Spleen (tissue), 7 donors: ENCODE data around the gene PDXK.

ENCODE experiments used
- POLR2A ChIP-seq, 3 donors: fragments of 450-650 bp; IDR thresholded peaks; one replicate each; pipeline ENCODE4 v1.5.1; 2017; ENCODE audit warnings: antibody characterized with exemption in 3 of 3, mild to moderate bottlenecking in 1 of 3
- POLR2AphosphoS5 ChIP-seq, 3 donors: sonication (generic); formaldehyde crosslinking; IDR thresholded peaks; one replicate each; pipeline ENCODE4 v1.5.1; 2017; ENCODE audit warnings: antibody characterized with exemption in 3 of 3
- TF ChIP-seq, protein P1 (sequence below), 11 experiments: fragments of 200-600 bp in 7 of 11; fragments of 450-650 bp in 4 of 11; sonication (generic) in 4 of 11; IDR thresholded peaks in 8 of 11; conservative IDR thresholded peaks in 3 of 11; 1 replicate in 7 of 11; 2 replicates in 4 of 11; pipeline versions ENCODE4 v1.4.0 to v1.8.0; 2016 to 2021; ENCODE audit warnings: antibody characterized with exemption in 11 of 11, inconsistent platforms in 4 of 11, mild to moderate bottlenecking in 1 of 11
- donor health status: DM: no; HTN: no; CAD: no; lungs with moderate emphysema.
- donor health status: DM: no; HTN: no; CAD: no.
- donor health status: DM: no; HTN: no; CAD: no.

DNA sequence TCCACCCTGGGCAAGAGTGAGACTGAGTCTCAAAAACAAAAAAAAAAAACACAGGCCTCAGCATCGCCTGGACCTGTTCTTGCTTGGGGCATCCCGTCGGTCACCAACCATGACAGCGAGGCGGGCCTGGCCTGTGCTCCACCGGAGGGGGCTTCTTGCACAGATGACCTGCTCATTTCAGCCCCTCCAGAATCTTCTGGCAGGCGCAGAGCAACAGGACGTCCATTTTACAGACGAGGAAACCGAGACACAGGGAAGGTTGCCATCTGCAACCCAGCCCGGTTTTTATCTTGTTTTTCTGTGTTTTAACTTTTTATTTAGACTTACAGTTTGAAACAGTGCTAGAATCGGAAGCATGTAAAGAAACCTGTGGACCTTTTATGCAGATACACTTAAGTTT lies 56.3 kb downstream of the PDXK start:
- TF ChIP-seq POLR2A (IDR thresholded peaks at IDR 0.05), result no peak
- TF ChIP-seq, protein P1, sequence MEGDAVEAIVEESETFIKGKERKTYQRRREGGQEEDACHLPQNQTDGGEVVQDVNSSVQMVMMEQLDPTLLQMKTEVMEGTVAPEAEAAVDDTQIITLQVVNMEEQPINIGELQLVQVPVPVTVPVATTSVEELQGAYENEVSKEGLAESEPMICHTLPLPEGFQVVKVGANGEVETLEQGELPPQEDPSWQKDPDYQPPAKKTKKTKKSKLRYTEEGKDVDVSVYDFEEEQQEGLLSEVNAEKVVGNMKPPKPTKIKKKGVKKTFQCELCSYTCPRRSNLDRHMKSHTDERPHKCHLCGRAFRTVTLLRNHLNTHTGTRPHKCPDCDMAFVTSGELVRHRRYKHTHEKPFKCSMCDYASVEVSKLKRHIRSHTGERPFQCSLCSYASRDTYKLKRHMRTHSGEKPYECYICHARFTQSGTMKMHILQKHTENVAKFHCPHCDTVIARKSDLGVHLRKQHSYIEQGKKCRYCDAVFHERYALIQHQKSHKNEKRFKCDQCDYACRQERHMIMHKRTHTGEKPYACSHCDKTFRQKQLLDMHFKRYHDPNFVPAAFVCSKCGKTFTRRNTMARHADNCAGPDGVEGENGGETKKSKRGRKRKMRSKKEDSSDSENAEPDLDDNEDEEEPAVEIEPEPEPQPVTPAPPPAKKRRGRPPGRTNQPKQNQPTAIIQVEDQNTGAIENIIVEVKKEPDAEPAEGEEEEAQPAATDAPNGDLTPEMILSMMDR (IDR thresholded peaks at IDR 0.05 in 8 of 11, conservative IDR thresholded peaks at IDR 0.05 in 3 of 11), result no peak
- TF ChIP-seq POLR2AphosphoS5 (IDR thresholded peaks at IDR 0.05), result no peak
